ENCODE measurements around the gene CEP128.

CEP128 gene

DNA sequence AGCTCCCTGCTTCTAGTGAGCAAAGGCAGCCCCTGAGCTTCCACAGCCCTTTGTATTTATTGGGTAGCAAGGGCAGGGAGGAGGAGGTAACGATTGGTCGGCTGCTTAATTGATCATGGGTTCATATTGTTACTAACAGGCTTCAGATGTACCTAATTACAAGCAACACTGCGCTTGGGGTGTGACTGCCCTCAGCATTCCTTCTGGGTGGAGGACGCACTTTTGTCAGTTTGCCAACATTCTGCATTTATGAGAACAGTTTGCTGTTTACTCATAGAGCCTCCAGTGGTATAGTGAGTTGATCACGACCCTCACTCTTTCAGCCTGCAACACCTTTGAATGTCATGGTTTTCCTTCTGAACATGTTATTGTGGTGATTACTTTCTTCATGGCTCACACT lies 23.5 kb upstream of the CEP128 start:
- no peak overlapping the region for H3K4me3 ChIP-seq (ENCODE audit: low read depth, low read length)
- TF ChIP-seq, protein P1, sequence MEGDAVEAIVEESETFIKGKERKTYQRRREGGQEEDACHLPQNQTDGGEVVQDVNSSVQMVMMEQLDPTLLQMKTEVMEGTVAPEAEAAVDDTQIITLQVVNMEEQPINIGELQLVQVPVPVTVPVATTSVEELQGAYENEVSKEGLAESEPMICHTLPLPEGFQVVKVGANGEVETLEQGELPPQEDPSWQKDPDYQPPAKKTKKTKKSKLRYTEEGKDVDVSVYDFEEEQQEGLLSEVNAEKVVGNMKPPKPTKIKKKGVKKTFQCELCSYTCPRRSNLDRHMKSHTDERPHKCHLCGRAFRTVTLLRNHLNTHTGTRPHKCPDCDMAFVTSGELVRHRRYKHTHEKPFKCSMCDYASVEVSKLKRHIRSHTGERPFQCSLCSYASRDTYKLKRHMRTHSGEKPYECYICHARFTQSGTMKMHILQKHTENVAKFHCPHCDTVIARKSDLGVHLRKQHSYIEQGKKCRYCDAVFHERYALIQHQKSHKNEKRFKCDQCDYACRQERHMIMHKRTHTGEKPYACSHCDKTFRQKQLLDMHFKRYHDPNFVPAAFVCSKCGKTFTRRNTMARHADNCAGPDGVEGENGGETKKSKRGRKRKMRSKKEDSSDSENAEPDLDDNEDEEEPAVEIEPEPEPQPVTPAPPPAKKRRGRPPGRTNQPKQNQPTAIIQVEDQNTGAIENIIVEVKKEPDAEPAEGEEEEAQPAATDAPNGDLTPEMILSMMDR (IDR thresholded peaks at IDR 0.05; ENCODE audit: low read depth, low read length, missing control alignments): no peak
- no peak for DNase-seq (ENCODE audit: low read depth)
- in situ Hi-C loops (cut with HindIII; ENCODE audit: low sequenced_read_pairs): no loop called here

DNA sequence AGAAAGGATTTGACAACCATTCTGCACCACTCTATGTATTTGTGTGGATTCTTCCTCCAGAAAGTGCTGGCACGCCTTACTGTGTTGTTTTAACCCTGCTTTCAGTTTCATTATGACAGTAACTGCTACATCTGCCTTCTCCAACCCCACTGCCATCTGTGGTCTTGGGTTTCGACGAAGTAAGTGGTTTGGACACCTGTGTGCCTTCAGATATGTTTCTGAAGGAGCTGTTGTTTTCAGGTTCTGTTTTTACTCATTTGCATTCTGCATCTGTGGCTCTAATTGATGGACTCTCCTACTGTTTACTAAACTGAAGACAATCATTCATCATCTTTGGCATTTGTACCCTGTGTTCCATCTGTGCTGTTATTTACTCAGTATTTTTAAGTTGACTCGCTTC lies 18.0 kb upstream of the CEP128 start:
- in situ Hi-C loops (cut with HindIII; ENCODE audit: low sequenced_read_pairs): no loop called here
- no peak overlapping the region for H3K4me3 ChIP-seq (ENCODE audit: low read depth, low read length)
- TF ChIP-seq, protein P1 (IDR thresholded peaks at IDR 0.05; ENCODE audit: low read depth, low read length, missing control alignments): no peak
- DNase-seq (ENCODE audit: low read depth): no peak

- H3K4me3 ChIP-seq (ENCODE audit: low read depth, low read length): no peak overlapping the region
- TF ChIP-seq, protein P1 (IDR thresholded peaks at IDR 0.05; ENCODE audit: low read depth, low read length, missing control alignments): no peak
- in situ Hi-C loops (cut with HindIII; ENCODE audit: low sequenced_read_pairs): no loop called here
Measured at GRCh38 chr14:80958939-80959338, 17.4 kb upstream of the CEP128 start.

GRCh38 chr14:80958226-80958625 lies 16.7 kb upstream of the CEP128 start:
- in situ Hi-C loops (cut with HindIII; ENCODE audit: low sequenced_read_pairs): no loop called here
- no peak for DNase-seq (ENCODE audit: low read depth)
- H3K4me3 ChIP-seq (ENCODE audit: low read depth, low read length): no peak overlapping the region
- TF ChIP-seq, protein P1 (IDR thresholded peaks at IDR 0.05; ENCODE audit: low read depth, low read length, missing control alignments): no peak

More at GRCh38 chr14:80958939-80959338, 17.4 kb upstream of the CEP128 start:
- no peak for DNase-seq (ENCODE audit: low read depth)

- in situ Hi-C loops (cut with HindIII; ENCODE audit: low sequenced_read_pairs): no loop called here
Measured at GRCh38 chr14:80957613-80958012, 16.1 kb upstream of the CEP128 start.

GRCh38 chr14:80956922-80957321 lies 15.4 kb upstream of the CEP128 start:
- TF ChIP-seq, protein P1 (IDR thresholded peaks at IDR 0.05; ENCODE audit: low read depth, low read length, missing control alignments): no peak
- H3K4me3 ChIP-seq (ENCODE audit: low read depth, low read length): no peak overlapping the region
- DNase-seq (ENCODE audit: low read depth): no peak
- in situ Hi-C loops (cut with HindIII; ENCODE audit: low sequenced_read_pairs): no loop called here

More at GRCh38 chr14:80957613-80958012, 16.1 kb upstream of the CEP128 start:
- TF ChIP-seq, protein P1 (IDR thresholded peaks at IDR 0.05; ENCODE audit: low read depth, low read length, missing control alignments): no peak
- DNase-seq (ENCODE audit: low read depth): no peak
- no peak overlapping the region for H3K4me3 ChIP-seq (ENCODE audit: low read depth, low read length)

- DNase-seq (ENCODE audit: low read depth): no peak
- H3K4me3 ChIP-seq (ENCODE audit: low read depth, low read length): peak overlapping the region; percentile 42
- in situ Hi-C loops (cut with HindIII; ENCODE audit: low sequenced_read_pairs): no loop called here
- TF ChIP-seq, protein P1 (IDR thresholded peaks at IDR 0.05; ENCODE audit: low read depth, low read length, missing control alignments): no peak
Measured at GRCh38 chr14:80956102-80956501, 14.6 kb upstream of the CEP128 start.

Data from astrocyte of the cerebellum (primary cell).